Activated naive CD4-positive, alpha-beta T cell treated with Interleukin-2 at 50 U/mL for 16 hours (primary cell): Measurements from ENCODE around the gene COL20A1.

ENCODE experiments used
- DNase-seq: peaks from one replicate; pipeline ENCODE4 v3.0.0-alpha.2; 2020

The COL20A1 gene

DNA sequence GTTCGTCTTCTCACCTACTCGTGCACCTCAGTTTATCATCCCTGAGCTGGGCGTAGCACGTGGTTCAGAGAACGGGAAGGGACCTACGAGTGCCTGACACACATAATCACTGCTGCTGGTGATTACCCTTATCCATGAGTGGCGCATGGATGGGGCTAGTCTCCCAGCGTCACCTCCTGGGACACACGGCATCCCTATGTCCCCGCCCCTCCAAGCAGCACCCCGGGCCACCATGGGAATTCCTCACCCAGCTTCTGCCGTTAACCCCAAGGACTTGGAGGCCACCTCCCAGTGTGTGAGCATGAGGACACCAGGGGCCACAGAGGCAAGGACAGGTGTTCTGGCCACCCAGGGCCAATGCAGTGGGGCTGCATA lies 58.3 kb downstream of the COL20A1 start:
- no peak for DNase-seq

DNA sequence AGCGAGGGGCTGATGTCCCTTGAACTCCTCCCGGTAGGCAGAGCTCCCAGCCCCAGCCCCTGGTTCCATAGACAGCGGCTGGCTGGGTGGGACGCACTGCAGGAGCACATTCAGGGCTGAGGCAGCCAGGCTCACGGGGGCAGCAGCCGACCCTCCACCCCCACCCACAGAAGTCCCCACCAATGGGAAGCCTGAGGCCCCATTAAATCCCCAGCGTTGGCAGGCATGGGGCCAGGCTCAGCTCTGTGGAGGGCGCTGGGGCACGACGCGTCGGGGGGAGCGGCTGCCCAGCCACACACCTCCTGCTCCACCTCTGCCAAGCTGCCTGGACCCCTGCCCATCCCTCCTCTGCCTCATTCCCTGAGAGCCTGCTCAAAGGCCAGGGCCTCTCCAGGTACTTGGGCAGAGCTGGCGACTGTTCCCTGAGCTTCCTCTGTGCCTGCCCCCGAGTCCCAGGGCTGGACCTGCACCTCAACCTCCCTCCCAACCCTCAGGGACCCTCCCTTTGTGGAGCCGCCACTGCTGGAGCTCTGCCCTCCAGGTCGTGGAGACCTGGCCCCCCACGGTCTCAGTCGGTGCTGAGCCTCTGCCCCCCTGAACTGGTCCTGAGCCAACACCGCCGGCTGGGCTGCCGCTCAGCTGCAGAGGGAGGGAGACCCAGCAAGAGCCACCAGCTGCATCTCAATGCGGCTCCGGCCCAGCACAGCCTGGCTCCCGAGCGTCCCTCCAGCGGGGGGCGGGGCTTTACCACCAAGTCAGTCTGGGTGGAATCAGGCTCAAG lies 59.0 kb downstream of the COL20A1 start:
- no peak for DNase-seq

DNA sequence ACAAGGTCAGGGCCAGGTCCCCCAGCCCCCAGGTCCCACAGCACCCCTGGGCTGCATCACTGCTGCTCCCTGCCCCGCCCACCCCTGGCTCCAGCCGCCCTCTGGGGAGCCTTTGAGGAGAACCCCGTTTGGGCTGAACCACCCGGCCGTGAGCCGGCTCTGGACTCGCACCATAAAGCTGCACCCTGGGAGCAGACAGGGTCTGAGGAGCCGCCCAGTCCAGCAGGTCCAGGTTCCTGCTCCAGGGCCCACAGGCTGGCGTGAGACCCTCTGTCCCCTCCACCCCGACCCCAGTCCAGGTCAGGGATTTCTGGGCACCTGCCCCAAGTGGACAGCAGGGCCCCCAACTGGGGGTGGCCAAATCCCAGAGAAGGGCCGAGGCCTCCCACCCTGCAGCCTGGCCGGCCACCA lies 59.8 kb downstream of the COL20A1 start:
- DNase-seq: no peak

DNA sequence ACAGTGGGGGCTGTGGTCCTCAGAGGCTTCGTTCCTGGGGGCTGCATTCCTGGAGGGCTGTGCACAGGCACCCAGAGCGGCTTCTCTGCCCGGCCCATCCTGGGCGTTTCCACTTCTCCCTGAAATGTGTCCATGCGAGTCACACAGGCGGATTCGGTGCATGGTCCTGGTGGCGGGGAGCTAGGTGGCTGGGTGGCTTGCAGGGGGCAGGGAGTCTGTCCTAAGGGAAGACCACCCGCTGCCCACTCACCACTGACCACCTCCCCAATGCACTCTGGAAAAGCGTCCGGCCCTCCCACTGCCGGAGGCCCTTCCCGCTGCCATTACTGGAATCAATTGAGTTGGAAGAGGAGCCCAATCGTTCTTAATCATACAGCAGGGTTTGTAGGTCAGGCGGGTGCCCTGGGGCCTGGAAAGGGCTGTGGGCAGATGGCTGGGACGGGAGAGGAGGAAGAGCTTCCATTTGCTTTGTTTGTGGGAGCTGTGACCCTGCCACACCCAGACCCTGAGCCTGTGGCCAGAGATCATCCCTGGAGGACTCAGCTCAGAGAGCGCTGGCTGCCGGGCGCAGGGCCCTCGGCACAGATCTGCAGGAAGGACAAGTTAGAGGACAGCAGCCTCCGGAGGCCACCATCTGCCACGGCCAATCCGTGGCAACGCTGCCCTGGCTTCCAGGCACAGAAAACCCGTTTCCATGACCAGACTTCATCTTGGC lies 61.8 kb downstream of the COL20A1 start:
- DNase-seq: no peak

DNA sequence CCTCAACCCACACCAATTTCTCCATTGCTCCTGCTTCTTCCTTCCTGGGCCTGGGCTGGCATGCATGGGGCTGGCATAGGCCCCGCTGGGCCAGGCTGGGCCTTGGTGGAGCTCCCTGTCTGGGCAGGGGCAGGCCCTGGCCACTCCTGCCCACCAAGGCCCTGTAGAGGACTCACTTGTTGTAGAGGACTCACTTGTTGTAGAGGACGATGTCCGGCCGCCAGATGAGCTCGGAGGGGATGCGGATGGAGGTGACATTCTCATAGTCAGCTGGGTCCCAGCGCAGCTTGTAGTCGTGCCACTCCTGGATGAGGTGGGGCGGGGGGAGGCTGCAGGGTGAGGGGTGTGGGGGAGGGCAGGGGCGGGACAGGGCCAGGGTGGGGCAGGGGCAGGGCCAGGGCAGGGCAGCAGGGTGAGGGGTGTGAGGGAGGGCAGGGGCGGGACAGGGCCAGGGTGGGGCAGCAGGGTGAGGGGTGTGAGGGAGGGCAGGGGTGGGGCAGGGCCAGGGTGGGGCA lies 62.9 kb downstream of the COL20A1 start:
- DNase-seq: no peak

DNA sequence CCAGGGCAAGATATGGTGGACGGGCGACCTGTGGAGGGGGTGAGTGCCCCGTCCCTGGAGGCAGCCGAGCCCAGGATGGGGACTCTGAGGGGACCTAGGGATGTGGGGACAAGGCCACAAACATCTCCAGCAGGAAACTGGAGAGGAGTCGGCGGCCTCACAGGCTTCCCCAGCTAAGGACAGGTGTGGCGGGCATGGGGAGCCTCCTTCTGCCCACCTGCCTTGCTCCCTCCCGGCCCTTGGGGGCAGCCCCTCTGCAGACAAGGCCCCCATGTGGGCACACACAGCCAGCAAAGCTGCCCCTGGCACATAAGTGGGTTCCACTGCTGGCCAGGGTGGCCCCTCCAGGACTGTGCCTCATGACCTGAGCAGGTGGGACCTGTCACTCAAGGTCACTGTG lies 63.5 kb downstream of the COL20A1 start:
- DNase-seq: no peak

DNA sequence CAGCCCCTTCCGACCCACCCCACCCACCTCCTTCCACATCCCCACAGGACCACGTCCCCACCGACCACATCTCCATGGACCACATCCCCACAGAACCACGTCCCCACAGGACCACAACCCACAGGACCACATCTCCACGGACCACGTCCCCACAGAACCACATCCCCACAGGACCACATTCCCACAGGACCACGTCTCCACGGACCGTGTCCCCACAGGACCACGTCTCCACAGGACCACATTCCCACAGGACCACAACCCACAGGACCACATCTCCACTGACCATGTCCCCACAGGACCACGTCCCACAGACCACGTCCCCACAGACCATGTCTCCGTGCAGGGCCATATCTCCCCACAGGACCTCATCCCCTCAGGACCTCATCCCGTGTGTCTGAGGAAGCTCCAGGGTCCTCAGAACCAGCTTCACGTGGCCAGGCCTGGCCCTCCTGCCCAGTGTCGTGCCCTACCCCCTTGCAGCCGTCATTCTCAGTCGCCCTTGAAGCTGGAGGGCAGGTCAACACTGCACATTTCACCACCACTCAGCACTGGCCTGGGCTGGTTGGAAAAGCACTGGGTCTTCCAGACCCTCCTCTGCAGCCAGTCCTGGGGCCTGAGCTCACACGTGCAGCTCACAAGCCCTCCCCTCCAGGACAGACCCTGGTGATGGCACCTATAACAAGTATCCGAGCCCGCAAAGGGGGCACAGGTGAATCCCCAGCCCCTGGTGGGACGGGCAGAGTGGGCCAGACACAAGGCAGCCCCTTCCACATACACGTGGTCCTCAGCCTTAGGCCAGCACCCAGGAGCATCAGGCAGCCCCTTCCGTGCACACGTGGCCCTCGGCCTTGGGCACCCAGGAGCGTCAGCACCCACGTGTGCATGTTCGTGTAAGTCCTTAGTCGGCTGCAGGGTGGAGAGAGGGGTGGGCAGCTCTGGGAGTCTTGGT lies 64.2 kb downstream of the COL20A1 start:
- no peak for DNase-seq

DNA sequence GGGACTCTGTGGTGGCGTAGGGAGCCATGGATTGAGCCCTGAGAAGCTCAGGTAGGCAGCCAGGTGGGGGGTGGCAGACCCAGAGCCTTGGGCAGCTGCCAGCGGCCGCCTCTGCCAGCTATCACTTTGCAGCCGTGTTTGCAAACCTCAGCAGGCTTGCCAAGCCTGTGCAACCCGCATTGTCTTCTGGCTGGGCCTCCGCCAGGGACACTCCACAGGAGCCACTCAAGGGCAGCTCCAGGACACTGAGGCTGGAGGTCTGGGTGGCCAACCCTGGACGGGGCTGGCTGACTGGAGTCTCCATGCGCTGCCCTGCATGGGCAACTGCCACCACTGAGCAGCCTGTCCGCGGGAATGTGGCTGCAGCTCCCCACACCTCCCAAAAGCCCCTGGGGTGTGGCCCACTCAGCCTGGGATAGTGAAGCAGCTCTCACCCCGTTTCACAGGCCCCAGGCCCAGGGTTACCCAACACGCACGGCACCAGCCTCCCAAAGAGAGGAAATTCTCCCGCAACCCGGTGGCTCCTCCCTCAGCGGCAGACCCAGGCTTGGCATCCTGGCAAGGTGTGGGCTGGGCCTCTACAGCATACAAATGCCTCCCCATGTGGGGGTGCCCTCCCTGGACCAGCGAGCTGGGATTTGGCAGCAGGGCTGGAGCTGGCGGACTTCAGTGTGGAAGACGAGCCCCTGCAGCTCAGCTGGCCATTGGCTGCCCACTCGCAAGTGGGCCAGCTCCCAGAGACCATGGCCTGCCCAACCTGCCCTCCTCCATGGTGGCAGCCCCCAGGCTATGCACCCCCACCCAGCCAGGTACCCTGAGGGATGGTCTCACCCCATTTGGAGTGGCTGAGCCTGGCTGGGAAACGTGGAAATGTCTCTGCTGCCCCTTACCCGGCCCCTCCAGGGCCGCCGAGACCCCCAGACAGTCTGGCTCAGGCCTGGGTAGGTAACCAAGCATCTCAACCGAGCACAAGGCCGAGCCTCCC lies 65.2 kb downstream of the COL20A1 start:
- no peak for DNase-seq

DNA sequence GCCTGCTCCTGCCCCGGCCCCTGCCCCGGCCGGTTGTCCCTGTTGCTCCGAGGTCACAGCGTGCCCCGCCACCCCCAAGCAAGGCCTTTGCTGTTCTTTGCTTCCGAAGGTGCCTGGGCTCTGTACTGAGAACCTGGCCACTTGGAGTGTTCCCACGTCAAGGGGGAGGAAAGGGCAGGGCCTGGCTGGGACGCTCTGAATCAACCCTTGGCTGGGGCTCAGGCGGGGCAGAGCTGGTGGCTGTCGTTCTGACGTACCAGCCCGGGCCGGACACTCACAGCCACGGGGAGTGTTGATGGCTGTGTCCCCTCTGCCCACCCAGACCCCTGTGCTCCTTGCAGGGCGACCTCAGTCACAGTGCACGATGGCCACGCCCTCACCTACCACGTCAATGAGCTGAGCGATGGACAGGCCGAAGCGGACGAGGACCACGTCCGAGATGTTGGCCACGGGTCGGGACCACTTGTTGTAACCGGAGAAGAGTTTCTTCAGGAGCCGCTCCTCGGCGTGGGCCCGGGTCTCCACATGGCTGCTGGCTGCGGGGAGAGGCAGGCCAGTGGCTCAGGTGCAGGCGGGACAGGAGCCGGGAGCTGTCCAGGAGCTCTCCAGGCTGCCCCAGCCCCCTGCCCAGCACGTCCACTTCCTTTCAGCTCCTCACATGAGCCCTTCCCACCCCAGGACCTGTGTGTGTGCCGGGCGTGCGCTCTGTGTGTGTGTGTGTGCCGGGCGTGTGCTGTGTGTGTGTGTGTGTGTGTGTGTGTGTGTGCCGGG lies 66.4 kb downstream of the COL20A1 start:
- no peak for DNase-seq

DNA sequence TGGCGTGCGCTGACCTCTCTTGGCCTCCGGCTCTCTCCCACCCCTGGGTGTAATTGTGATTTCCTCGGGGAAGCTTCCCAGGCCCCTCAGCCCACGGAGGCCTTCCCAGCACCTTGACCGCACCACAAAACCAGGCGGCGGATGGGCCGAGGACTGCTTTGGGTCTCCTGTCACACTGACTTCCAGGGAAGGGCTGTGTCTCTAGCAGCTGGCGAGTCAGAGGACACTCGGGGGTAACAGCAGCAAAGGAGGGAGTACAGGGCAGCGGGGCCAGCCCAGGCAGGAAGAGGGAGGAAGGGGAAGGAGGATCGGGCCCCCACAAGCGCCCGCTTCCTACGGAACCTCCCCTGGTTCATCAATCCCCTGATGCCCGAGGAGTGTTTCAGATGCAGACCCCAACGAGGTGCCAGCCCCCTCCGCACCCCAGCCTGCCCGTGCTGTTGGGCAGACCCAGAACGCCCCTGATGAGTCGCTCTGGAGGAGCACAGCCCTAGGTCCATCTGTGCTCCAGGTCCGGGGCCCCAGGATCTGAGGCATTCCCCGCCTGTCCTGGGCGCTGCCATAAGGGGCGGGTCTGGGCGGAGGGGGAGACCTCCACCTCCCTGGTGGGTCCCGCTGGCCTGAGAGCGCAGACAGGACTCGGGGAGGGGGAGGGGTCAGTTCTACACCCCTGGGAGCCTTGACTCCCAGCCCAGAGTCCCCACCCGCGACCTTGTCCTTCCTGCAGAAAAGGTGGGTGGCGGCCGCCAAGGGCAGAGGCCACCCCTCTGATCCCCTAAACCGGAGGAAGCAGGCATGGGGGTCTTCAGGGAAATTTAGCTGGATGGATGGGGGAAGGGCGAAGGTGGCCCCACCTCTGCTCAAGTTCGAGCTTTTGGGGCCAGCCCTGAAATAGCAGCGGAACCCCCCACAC lies 67.2 kb downstream of the COL20A1 start:
- DNase-seq: no peak

DNA sequence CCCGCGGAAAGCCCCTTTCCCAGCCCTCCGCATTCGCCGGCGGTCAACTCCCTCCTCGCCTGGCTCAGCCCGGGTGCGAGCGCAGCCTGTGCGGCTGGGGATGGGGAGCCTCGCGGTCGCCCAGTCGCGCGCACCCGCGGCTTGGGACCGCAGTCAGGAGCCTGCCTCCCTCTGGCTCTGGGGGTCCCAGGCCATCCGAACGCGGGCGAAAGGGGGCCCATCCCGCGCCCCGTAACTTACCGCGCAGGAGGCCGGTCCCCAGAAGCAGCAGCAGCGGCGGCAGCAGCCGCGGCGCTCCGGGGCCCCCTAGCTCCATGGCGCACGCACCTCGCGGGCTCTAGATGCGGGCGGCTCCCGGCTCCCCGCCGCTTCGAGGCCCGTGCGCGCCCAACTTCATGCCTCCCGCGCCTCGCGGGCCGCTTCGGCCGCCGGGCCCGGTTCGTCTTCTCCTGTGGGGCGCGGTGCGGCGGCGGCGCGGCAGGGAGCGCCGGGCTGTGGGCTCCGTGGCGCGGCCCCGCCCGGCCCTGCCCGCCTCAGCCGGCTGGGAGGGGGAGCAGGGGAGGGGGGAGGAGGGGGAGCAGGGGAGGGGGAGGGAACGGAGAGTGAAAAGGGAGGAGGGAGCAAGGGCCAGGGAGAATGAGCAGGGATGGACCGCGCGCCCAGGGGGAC lies 68.0 kb downstream of the COL20A1 start, which contains the start of gene CHRNA4:
TSS of gene CHRNA4 (minus strand) at position 500 of the 669 bp plus-strand sequence. CDS start at position 316, 184 bp downstream.
- no peak for DNase-seq

DNA sequence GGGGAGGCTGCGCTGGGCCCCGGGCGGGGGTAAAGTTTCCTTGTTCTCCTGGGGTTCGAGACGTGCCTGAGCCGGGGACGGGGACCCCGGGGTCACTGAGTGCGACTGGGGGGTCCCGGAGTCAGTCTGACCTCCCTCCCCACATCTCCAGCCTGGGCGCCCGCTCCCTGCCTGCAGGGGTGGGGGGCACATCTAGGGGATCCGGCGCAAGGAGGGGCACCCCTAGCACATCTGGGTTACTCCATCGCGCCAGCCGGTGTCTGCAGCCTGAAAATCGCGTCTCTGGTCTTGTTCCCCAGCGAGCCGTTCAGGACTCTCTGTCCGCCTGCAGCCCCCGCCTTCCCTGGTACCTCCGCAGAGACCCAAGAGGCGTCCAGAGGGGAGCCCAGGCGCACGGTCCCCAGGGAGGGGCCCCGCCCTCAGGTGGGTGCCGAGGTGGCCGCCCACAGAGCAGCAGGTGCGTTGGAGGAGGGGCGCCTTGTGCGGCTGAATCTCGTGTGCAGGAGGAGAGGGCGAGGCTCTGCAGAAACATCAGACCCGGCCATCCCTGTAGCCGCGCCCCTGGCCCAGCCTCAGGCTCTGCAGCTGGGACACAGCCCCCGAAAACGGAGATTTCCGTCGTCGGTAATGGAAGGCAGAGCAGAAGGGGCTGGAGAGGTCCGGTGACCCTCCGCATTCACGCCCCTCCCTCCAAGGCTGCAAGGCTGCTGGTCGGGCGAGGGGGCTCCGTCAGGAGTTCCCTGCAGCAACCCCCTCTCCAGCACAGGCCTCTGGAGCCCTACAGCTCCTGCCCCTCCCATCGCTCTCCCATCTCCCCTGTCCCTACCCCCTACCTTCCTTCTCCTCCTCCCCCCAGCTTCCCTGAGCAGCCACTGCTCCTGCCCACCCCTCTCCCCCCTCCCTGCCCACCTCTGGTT lies 68.8 kb downstream of the COL20A1 start:
- DNase-seq: no peak

DNA sequence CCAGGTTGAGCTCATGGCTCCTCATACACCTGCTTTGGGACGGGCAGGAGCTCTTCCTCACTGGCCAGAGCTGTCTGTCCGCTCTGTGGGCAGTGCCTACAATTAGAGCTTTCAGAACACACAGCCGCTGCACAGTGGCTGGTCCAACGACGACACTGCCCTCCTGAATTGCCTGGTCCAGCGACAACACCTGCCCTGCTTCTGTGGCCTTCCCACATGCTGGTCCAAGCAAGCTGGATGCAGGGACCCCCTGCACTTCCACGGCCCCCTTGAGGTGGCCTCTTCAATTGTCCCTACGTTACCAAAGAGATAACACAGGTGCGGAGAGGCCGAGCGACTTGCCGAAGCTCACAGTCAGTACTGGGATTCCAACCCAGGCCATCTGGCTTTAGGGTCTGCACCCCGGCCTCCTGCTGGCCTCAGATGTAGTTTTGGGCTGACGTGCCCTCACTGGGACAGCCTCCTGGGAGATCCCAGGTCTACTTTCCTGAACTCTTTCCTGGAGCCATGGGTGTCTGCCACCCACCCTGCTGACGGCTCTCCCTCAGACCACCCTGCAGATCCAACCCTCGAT lies 69.5 kb downstream of the COL20A1 start:
- no peak for DNase-seq

DNA sequence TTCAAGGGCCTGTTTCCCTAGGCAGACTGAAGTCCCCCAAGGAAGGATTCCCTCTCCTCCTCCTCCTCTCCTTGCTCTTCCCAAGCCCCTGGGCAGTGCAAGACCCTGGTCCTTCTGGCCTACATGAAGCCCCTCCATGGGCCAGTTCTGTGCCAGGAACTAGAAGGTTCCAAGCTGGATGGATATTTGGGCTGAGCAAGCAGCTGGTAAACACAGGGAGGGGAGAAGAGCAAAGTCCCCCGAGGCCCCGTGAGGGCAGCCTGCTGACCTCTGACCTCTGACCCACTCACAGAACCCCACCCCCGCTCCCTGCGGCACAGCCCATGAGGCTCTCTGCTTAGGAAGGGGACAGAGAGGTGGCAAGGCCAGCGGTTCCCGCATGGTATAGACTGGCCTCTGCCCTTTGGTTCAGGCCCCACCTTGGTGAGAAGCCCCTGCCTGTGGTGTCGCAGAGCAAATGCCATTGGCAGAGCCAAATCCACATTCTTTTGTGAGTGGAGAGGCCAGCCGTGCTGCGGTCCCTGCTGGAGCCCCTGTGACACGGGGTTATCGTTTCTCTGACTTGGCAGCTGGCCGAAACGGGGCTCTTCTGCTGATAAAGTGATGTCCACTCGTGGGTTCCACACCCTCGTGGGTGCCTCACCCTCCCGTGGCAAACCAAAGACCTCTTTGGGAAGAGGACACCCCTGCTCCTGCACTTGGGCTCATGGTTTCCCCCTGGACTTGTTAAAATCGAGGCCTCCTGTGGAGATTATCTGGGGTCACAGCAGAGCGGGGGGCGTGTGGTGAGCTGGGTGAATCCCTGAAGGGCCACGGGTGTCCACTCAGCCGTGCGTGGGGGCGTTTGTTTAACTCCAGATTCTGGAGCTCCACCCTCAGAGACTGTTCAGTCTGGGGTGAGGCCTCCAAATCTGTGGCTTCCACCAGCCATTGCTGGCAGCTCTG lies 70.3 kb downstream of the COL20A1 start:
- DNase-seq: no peak

DNA sequence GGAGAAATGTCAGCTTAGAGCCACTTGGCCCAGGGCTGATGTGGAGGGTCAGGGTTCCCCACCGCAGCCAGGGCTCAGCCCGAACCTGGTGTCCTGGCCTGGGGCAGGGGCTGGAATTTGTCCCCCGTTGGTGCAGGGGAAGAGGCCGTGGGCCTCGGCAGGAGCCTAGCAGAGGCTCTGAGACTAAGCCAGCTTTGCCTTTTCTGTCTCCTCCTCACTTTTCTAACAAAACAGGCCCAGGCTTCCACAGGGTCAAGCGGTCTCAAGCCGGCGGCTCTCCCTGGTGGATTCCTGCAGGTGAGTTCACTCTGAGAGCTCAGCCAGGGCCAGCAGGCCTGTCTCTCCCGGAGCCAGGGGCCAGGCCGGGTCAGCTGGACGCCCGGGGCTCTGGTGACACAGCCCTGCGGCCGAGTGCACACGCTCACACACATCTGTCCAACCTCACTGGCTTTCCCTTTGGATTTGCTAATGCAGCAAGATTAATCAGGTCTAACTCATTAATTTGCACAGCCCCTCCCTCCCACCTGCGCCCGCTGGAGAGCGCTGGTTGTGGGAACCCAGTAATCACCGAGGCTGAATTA lies 71.1 kb downstream of the COL20A1 start:
- DNase-seq: no peak
